ENCODE results near the gene ARPC1B. TPM values are rescaled to one million over a fixed set of nuclear protein-coding genes. Genes with fewer than 3 reads are reported as not detected.

The ARPC1B gene
- total RNA-seq, 4 donors from 2014 or later = 74.5 to 275 (median 196) TPM

- H3K4me1 ChIP-seq = no peaks in the 10 kb centered on the region
- DNase-seq = no peak
- no peak overlapping the region for H3K4me3 ChIP-seq
- intact Hi-C loops (cut with DNase I; ENCODE audit: low total_unique reads) = no loop called here
- TF ChIP-seq CTCF (IDR thresholded peaks at IDR 0.05) = no peak
- TF ChIP-seq POLR2A (IDR thresholded peaks at IDR 0.05) = no peak
- H3K9me3 ChIP-seq = no peaks in the 10 kb centered on the region
- no peak overlapping the region for H3K27ac ChIP-seq
- no peaks in the 10 kb centered on the region for H3K27me3 ChIP-seq
- H3K36me3 ChIP-seq = no peaks in the 10 kb centered on the region
These were observed 3.1 kb upstream of the ARPC1B start for GRCh38 chr7:99371376-99371920.

GRCh38 chr7:99372275-99373090 is 2.0 kb upstream of the ARPC1B start:
- H3K36me3 ChIP-seq = no peaks in the 10 kb centered on the region
- peak overlapping the region; percentile 3 to 47 for H3K27ac ChIP-seq
- no peaks in the 10 kb centered on the region for H3K9me3 ChIP-seq

GRCh38 chr7:99373091-99374066 is 1.2 kb upstream of the ARPC1B start:
- no peaks in the 10 kb centered on the region for H3K27me3 ChIP-seq
- TF ChIP-seq CTCF (IDR thresholded peaks at IDR 0.05) (no peak), POLR2A (IDR thresholded peaks at IDR 0.05) (no peak)
- no peaks in the 10 kb centered on the region for H3K36me3 ChIP-seq
- DNase-seq = no peak
- H3K4me1 ChIP-seq = no peaks in the 10 kb centered on the region
- H3K27ac ChIP-seq = peak overlapping the region; percentile 78 to 79
- peak overlapping the region; percentile 73 to 74 for H3K4me3 ChIP-seq
- H3K9me3 ChIP-seq = no peaks in the 10 kb centered on the region
- intact Hi-C loops (cut with DNase I; ENCODE audit: low total_unique reads) = no loop called here

More at GRCh38 chr7:99372275-99373090, 2.0 kb upstream of the ARPC1B start:
- H3K4me1 ChIP-seq = no peaks in the 10 kb centered on the region
- H3K27me3 ChIP-seq = no peaks in the 10 kb centered on the region
- intact Hi-C loops (cut with DNase I; ENCODE audit: low total_unique reads) = no loop called here
- no peak for DNase-seq
- no peak overlapping the region for H3K4me3 ChIP-seq
- TF ChIP-seq POLR2A (IDR thresholded peaks at IDR 0.05) (no peak), CTCF (IDR thresholded peaks at IDR 0.05) (no peak)

- TF ChIP-seq POLR2A (IDR thresholded peaks at IDR 0.05) (no peak), CTCF (IDR thresholded peaks at IDR 0.05) (no peak)
- peak; percentile 63 to 78 for DNase-seq
- intact Hi-C loops (cut with DNase I; ENCODE audit: low total_unique reads) = no loop called here
These were observed 709 bp downstream of the ARPC1B start for GRCh38 chr7:99375070-99375807.

More at GRCh38 chr7:99375070-99375807, 709 bp downstream of the ARPC1B start:
- H3K36me3 ChIP-seq = no peaks in the 10 kb centered on the region
- H3K4me1 ChIP-seq = peaks cover 0 to 6% of the 10 kb centered on the region in 2 donors
- H3K27ac ChIP-seq = peak overlapping the region; percentile 78 to 79
- H3K27me3 ChIP-seq = no peaks in the 10 kb centered on the region
- H3K9me3 ChIP-seq = no peaks in the 10 kb centered on the region
- H3K4me3 ChIP-seq = peak overlapping the region; percentile 73 to 74

Data from uterus (tissue), 4 donors.